SW 1271 (cell line): ENCODE results near the gene CSNK1G2.
"Not testable (repeated sequence)": the region's sequence is repeated elsewhere in the genome, so short reads cannot be mapped to it uniquely, and the experiment has no call there.

ENCODE experiments used
- DNase-seq, 2 experiments: peaks; one replicate each; lab custom pipeline; 2025; lab: John Stamatoyannopoulos, UW

Gene CSNK1G2

GRCh38 chr19:1988464-1988863 is 47.5 kb downstream of the CSNK1G2 start:
- DNase-seq: not testable (repeated sequence)

- DNase-seq: no peak
Observed at GRCh38 chr19:1989513-1990229, 48.7 kb downstream of the CSNK1G2 start.

GRCh38 chr19:1990230-1991017 is 49.5 kb downstream of the CSNK1G2 start:
- no peak for DNase-seq

GRCh38 chr19:1991018-1991913 is 50.3 kb downstream of the CSNK1G2 start:
- no peak for DNase-seq

- no peak for DNase-seq
Observed at GRCh38 chr19:1992759-1993260, 51.8 kb downstream of the CSNK1G2 start.

- no peak for DNase-seq
Observed at GRCh38 chr19:1997353-1998233, 56.6 kb downstream of the CSNK1G2 start.

- no peak for DNase-seq
Observed at GRCh38 chr19:1998712-1999708, 58.0 kb downstream of the CSNK1G2 start.

- no peak for DNase-seq
Observed at GRCh38 chr19:1999856-2000515, 59.0 kb downstream of the CSNK1G2 start.

GRCh38 chr19:2003874-2004273 is 62.9 kb downstream of the CSNK1G2 start:
- DNase-seq: no peak

GRCh38 chr19:2010135-2010668 is 69.2 kb downstream of the CSNK1G2 start:
- DNase-seq: no peak

GRCh38 chr19:2011169-2011568 is 70.2 kb downstream of the CSNK1G2 start:
- DNase-seq: no peak

GRCh38 chr19:2012941-2013682 is 72.1 kb downstream of the CSNK1G2 start:
- no peak for DNase-seq

GRCh38 chr19:2013683-2013961 is 72.7 kb downstream of the CSNK1G2 start:
- DNase-seq: no peak

GRCh38 chr19:2014131-2014571 is 73.2 kb downstream of the CSNK1G2 start:
- DNase-seq: no peak

- DNase-seq: no peak
Observed at GRCh38 chr19:2014731-2015607, 74.0 kb downstream of the CSNK1G2 start.

- DNase-seq: peak in 1 of 2 experiments; percentile 46
Observed at GRCh38 chr19:2015608-2015950, 74.6 kb downstream of the CSNK1G2 start, which contains the start of gene BTBD2. Gene BTBD2, minus strand, starts transcription at chr19:2015714. Its CDS starts 11 bp downstream, at chr19:2015703.

GRCh38 chr19:2016041-2016807 is 75.3 kb downstream of the CSNK1G2 start:
- DNase-seq: peak; percentile 27 to 69
